Testis (tissue), 3 donors: Measurements from ENCODE around the gene ARL6IP1. TPM values are rescaled to one million over a fixed set of nuclear protein-coding genes. Genes with fewer than 3 reads are reported as not detected.
A peak's percentile ranks its signal among the peaks of the same experiment; 100 is the strongest.

Experiments used
- DNase-seq: peaks from one replicate; pipeline ENCODE4 v3.0.0-alpha.2; 2019
- H3K27ac ChIP-seq, 2 donors: fragments of 200-600 bp; sonication (generic); one replicate each; pipeline ENCODE4 v1.5.1; 2019
- H3K27me3 ChIP-seq: fragments of 200-600 bp; sonication (generic); one replicate; pipeline ENCODE4 v1.5.1; 2019
- H3K36me3 ChIP-seq: fragments of 200-600 bp; sonication (generic); one replicate; pipeline ENCODE4 v1.5.1; 2017; ENCODE audit warnings: low read depth; ENCODE audit errors: missing control alignments
- H3K4me1 ChIP-seq: fragments of 200-600 bp; sonication (generic); one replicate; pipeline ENCODE4 v1.5.1; 2019
- H3K4me3 ChIP-seq, 2 donors: fragments of 200-600 bp; sonication (generic); one replicate each; pipeline ENCODE4 v1.5.1; 2017 to 2019
- H3K9me3 ChIP-seq: fragments of 200-600 bp; sonication (generic); one replicate; pipeline ENCODE4 v1.5.1; 2017
- POLR2A ChIP-seq: fragments of 450-650 bp; IDR thresholded peaks from one replicate; pipeline ENCODE4 v1.6.1; 2017; ENCODE audit warnings: antibody characterized with exemption, mild to moderate bottlenecking, moderate library complexity
- WGBS, 2 donors: methylation state at CpG; one replicate each; pipeline ENCODE4 v1.1.5; 2018; 5-methylcytosine and 5-hydroxymethylcytosine counted together
- intact Hi-C: fragments of 100-400 bp; cut with DNase I; formaldehyde crosslinking; loops from one replicate; pipeline ENCODE4 v1.15.1; 2023; ENCODE audit warnings: low total_unique reads
- polyA plus RNA-seq: library from polyadenylated mRNA; stranded (reverse); fragments of 350-450 nt; fragmentation: Illumina TruSeq; extraction: RNeasy Lipid Tissue Mini Kit (QIAGEN cat#74804); gene quantifications from one replicate; pipeline ENCODE4 v1.2.3, GENCODE V29; 2014; ENCODE audit warnings: low read depth, low replicate concordance; ENCODE audit not compliant: insufficient read depth
- total RNA-seq, 2 donors: library from RNA; depleted of rRNA; stranded (reverse); fragments of >200 nt; gene quantifications; one replicate each; pipeline ENCODE4 v1.2.3, GENCODE V29; 2016
- TF ChIP-seq, protein P1 (sequence below), 3 experiments: fragments of 450-650 bp in 2 of 3; fragments of 200-600 bp in 1 of 3; sonication (generic) in 1 of 3; IDR thresholded peaks; one replicate each; pipeline ENCODE4 v1.5.1; 2016 to 2019; ENCODE audit warnings: antibody characterized with exemption in 3 of 3, mild to moderate bottlenecking in 2 of 3, moderate library complexity in 1 of 3

Gene ARL6IP1
- total and polyA plus RNA-seq, 3 donors from 2014 or later = 219 to 392 (median 392) TPM

DNA sequence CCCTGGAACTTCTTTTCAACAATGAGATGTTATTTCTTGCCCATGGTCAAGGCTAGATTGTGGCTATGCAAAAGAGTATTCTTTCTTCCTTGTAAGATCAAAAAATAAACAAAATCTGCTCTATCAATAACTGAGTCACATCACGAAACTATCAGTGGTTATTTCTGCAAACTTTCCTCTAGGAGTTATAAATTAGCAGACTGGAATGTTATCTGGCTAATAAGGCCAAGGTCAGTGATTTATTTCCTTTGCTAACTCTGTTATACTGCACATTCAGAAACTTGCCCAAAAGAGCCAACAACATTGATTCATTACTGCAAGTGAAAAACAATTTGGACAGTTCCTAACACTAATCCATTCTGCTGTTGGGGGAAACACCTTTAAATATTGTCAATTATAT is 5.0 kb downstream of the ARL6IP1 start:
- intact Hi-C loops = no loop called here
- DNase-seq = no peak
- H3K27ac ChIP-seq = no peak overlapping the region

GRCh38 chr16:18792836-18793433 is 8.4 kb downstream of the ARL6IP1 start:
- Histone ChIP-seq H3K36me3 (no peaks in the 10 kb centered on the region), H3K27me3 (no peaks in the 10 kb centered on the region), H3K9me3 (no peaks in the 10 kb centered on the region), H3K4me3 (no peak overlapping the region), H3K4me1 (peaks cover 10% of the 10 kb centered on the region), H3K27ac (no peak overlapping the region)
- WGBS, 2 donors = 80 to 82% methylated on average over 11 of the region's 11 CpGs
- no peak for DNase-seq
- intact Hi-C loops = no loop called here
- TF ChIP-seq, protein P1, sequence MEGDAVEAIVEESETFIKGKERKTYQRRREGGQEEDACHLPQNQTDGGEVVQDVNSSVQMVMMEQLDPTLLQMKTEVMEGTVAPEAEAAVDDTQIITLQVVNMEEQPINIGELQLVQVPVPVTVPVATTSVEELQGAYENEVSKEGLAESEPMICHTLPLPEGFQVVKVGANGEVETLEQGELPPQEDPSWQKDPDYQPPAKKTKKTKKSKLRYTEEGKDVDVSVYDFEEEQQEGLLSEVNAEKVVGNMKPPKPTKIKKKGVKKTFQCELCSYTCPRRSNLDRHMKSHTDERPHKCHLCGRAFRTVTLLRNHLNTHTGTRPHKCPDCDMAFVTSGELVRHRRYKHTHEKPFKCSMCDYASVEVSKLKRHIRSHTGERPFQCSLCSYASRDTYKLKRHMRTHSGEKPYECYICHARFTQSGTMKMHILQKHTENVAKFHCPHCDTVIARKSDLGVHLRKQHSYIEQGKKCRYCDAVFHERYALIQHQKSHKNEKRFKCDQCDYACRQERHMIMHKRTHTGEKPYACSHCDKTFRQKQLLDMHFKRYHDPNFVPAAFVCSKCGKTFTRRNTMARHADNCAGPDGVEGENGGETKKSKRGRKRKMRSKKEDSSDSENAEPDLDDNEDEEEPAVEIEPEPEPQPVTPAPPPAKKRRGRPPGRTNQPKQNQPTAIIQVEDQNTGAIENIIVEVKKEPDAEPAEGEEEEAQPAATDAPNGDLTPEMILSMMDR (IDR thresholded peaks at IDR 0.05) = no peak
- TF ChIP-seq POLR2A = no peak

More for the DNA sequence above, 5.0 kb downstream of the ARL6IP1 start:
- no peak overlapping the region for H3K4me3 ChIP-seq
- no peaks in the 10 kb centered on the region for H3K9me3 ChIP-seq
- no peak for TF ChIP-seq POLR2A
- WGBS, 2 donors = 43 to 47% methylated on average over 1 of the region's 1 CpG
- no peaks in the 10 kb centered on the region for H3K36me3 ChIP-seq
- H3K27me3 ChIP-seq = no peaks in the 10 kb centered on the region
- peaks cover 8% of the 10 kb centered on the region for H3K4me1 ChIP-seq

GRCh38 chr16:18789850-18790706 is 11.3 kb downstream of the ARL6IP1 start, which contains the start of gene RPS15A:
Gene RPS15A (minus strand): TSS chr16:18790334. CDS start chr16:18789113, 1,221 bp downstream.
- Histone ChIP-seq H3K36me3 (no peaks in the 10 kb centered on the region), H3K4me3 (peak within 1 kb of the TSS; percentile 74 to 93), H3K27me3 (no peaks in the 10 kb centered on the region), H3K9me3 (no peaks in the 10 kb centered on the region), H3K4me1 (peaks cover 25% of the 10 kb centered on the region), H3K27ac (peak within 1 kb of the TSS; percentile 57 to 71)
- 1 to 2% methylated on average over 32 to 60 of the region's 60 CpGs for WGBS, 2 donors
- intact Hi-C loops = no loop called here
- peak; percentile 11 for TF ChIP-seq POLR2A
- TF ChIP-seq, protein P1 (IDR thresholded peaks at IDR 0.05) = no peak
- peak; percentile 98 for DNase-seq

GRCh38 chr16:18789515-18789849 is 11.9 kb downstream of the ARL6IP1 start:
- Histone ChIP-seq H3K9me3 (no peaks in the 10 kb centered on the region), H3K27ac (peak overlapping the region; percentile 57 to 71), H3K36me3 (no peaks in the 10 kb centered on the region), H3K4me1 (peaks cover 25% of the 10 kb centered on the region), H3K4me3 (peak overlapping the region; percentile 74 to 93), H3K27me3 (no peaks in the 10 kb centered on the region)
- TF ChIP-seq, protein P1 (IDR thresholded peaks at IDR 0.05) = no peak
- no peak for TF ChIP-seq POLR2A
- intact Hi-C loops = no loop called here
- 0 to 2% methylated on average over 5 of the region's 5 CpGs for WGBS, 2 donors
- DNase-seq = no peak

GRCh38 chr16:18788828-18789514 is 12.4 kb downstream of the ARL6IP1 start:
- Histone ChIP-seq H3K27me3 (no peaks in the 10 kb centered on the region), H3K36me3 (no peaks in the 10 kb centered on the region), H3K27ac (peak overlapping the region; percentile 57 to 71), H3K4me1 (peaks cover 25% of the 10 kb centered on the region), H3K4me3 (peak overlapping the region; percentile 74 to 93), H3K9me3 (no peaks in the 10 kb centered on the region)
- 2 to 6% methylated on average over 20 of the region's 20 CpGs for WGBS, 2 donors
- intact Hi-C loops = no loop called here
- DNase-seq = no peak
- TF ChIP-seq, protein P1 (IDR thresholded peaks at IDR 0.05) = no peak
- TF ChIP-seq POLR2A = no peak
